ENCODE measurements around the gene SIAH3. TPM values are rescaled to one million over a fixed set of nuclear protein-coding genes. Genes with fewer than 3 reads are reported as not detected.

Gene SIAH3
- total RNA-seq, result under 0.01 TPM in 1 of 2 replicates, not detected in the other

GRCh38 chr13:45851171-45851921 lies at the start of gene SIAH3:
TSS of gene SIAH3 (minus strand) at chr13:45851753. CDS start at chr13:45851629, 124 bp downstream.

Other genes starting within 250 kb of the SIAH3 start
- gene ERICH6B, start 236.0 kb downstream of the SIAH3 start, total RNA-seq, result not detected in 2 replicates
- not detected in 2 replicates for gene CBY2, start 149.4 kb downstream of the SIAH3 start, total RNA-seq
- gene ZC3H13, start 201.0 kb upstream of the SIAH3 start, total RNA-seq, result 12.8 and 14.3 TPM in 2 replicates